HEK293 (cell line): ENCODE data around the gene WASHC4.
A peak's percentile ranks its signal among the peaks of the same experiment; 100 is the strongest.
"Not testable (repeated sequence)": the region's sequence is repeated elsewhere in the genome, so short reads cannot be mapped to it uniquely, and the experiment has no call there.

Experiments
- CTCF ChIA-PET: fragments of 350-600 bp; formaldehyde crosslinking; extraction: SDS; loops from one replicate; lab custom pipeline; 2021; ENCODE audit warnings: antibody characterized with exemption; lab: Yijun Ruan, JAX
- POLR2A ChIA-PET: fragments of 300-600 bp; formaldehyde crosslinking; extraction: SDS; loops from one replicate; lab custom pipeline; 2020; ENCODE audit warnings: antibody characterized with exemption, inconsistent platforms; lab: Yijun Ruan, JAX
- H3K27ac ChIP-seq: fragments of 200-500 bp; sonication (Bioruptor generic); 2 replicates; pipeline ENCODE4 v1.5.1; 2014; ENCODE audit warnings: low read depth, low read length, control low read depth, inconsistent platforms; ENCODE audit errors: extremely low read depth
- H3K36me3 ChIP-seq, 2 experiments: fragments of 200-500 bp in 1 of 2; sonication (Bioruptor generic) in 1 of 2; 1 replicate in 1 of 2; 2 replicates in 1 of 2; pipeline ENCODE4 v1.5.1; 2014 to 2017; ENCODE audit warnings: inconsistent platforms in 2 of 2, low read length in 2 of 2; ENCODE audit not compliant: control insufficient read depth in 2 of 2, insufficient read depth in 1 of 2
- H3K4me1 ChIP-seq: fragments of 200-500 bp; sonication (Bioruptor generic); 2 replicates; pipeline ENCODE4 v1.5.1; 2014; ENCODE audit warnings: mild to moderate bottlenecking, low read length, inconsistent platforms; ENCODE audit not compliant: control insufficient read depth, insufficient read depth
- H3K4me3 ChIP-seq: 2 replicates; pipeline ENCODE4 v1.5.1; 2011; ENCODE audit warnings: low read depth, mild to moderate bottlenecking, control low read depth, low read length, moderate library complexity
- H3K9me3 ChIP-seq: fragments of 200-500 bp; sonication (Bioruptor generic); 2 replicates; pipeline ENCODE4 v1.5.1; 2014; ENCODE audit warnings: low read depth, low read length, inconsistent platforms; ENCODE audit not compliant: control insufficient read depth, insufficient read depth
- OVOL3 ChIP-seq: fragments of 450-650 bp; formaldehyde crosslinking; IDR thresholded peaks from 2 replicates; pipeline ENCODE4 v1.5.1; 2016; ENCODE audit warnings: missing biosample characterization, missing genetic modification characterization
- SETDB1 ChIP-seq: IDR thresholded peaks from one replicate; pipeline ENCODE4 v1.6.1; 2017; ENCODE audit warnings: mild to moderate bottlenecking, low read length, moderate library complexity, mixed read lengths; ENCODE audit not compliant: insufficient read length
- ZBTB17 ChIP-seq: fragments of 450-650 bp; formaldehyde crosslinking; IDR thresholded peaks from 2 replicates; pipeline ENCODE4 v1.5.1; 2016; ENCODE audit warnings: missing biosample characterization, missing genetic modification characterization
- ZBTB7A ChIP-seq: fragments of 450-650 bp; formaldehyde crosslinking; IDR thresholded peaks from 2 replicates; pipeline ENCODE4 v1.5.1; 2016; ENCODE audit warnings: low read depth, missing biosample characterization, missing genetic modification characterization
- ZNF10 ChIP-seq: fragments of 450-650 bp; formaldehyde crosslinking; IDR thresholded peaks from 2 replicates; pipeline ENCODE4 v1.5.1; 2017; ENCODE audit warnings: missing biosample characterization, missing genetic modification characterization
- ZNF248 ChIP-seq: fragments of 450-650 bp; formaldehyde crosslinking; IDR thresholded peaks from 2 replicates; pipeline ENCODE4 v1.5.1; 2017; ENCODE audit warnings: missing biosample characterization, missing genetic modification characterization
- ZNF473 ChIP-seq: fragments of 450-650 bp; formaldehyde crosslinking; IDR thresholded peaks from 2 replicates; pipeline ENCODE4 v1.5.1; 2017; ENCODE audit warnings: missing biosample characterization, missing genetic modification characterization
- ZNF571 ChIP-seq: fragments of 450-650 bp; formaldehyde crosslinking; IDR thresholded peaks from 2 replicates; pipeline ENCODE4 v1.5.0; 2017; ENCODE audit warnings: missing biosample characterization, missing genetic modification characterization
- ZNF610 ChIP-seq: fragments of 450-650 bp; formaldehyde crosslinking; IDR thresholded peaks from 2 replicates; pipeline ENCODE4 v1.5.1; 2016; ENCODE audit warnings: missing biosample characterization, missing genetic modification characterization, borderline replicate concordance
- ZNF626 ChIP-seq: fragments of 450-650 bp; sonication (Bioruptor Pico); formaldehyde crosslinking; IDR thresholded peaks from 2 replicates; pipeline ENCODE4 v1.5.1; 2018; ENCODE audit warnings: missing biosample characterization, missing genetic modification characterization, inconsistent platforms
- ZNF707 ChIP-seq: fragments of 450-650 bp; formaldehyde crosslinking; IDR thresholded peaks from 2 replicates; pipeline ENCODE4 v1.5.1; 2016; ENCODE audit warnings: missing biosample characterization, missing genetic modification characterization
- ZNF791 ChIP-seq: fragments of 450-650 bp; formaldehyde crosslinking; IDR thresholded peaks from 2 replicates; pipeline ENCODE4 v1.5.1; 2016; ENCODE audit warnings: missing biosample characterization, missing genetic modification characterization
- ZNF792 ChIP-seq: fragments of 450-650 bp; formaldehyde crosslinking; IDR thresholded peaks from 2 replicates; pipeline ENCODE4 v1.5.1; 2016; ENCODE audit warnings: missing biosample characterization, missing genetic modification characterization
- ZNF837 ChIP-seq: fragments of 450-650 bp; formaldehyde crosslinking; IDR thresholded peaks from 2 replicates; pipeline ENCODE4 v1.5.1; 2016; ENCODE audit warnings: missing biosample characterization, missing genetic modification characterization
- ZNF843 ChIP-seq: fragments of 450-650 bp; formaldehyde crosslinking; IDR thresholded peaks from 2 replicates; pipeline ENCODE4 v1.5.1; 2016; ENCODE audit warnings: missing biosample characterization, missing genetic modification characterization
- TF ChIP-seq, protein P1 (sequence below): fragments of 450-650 bp; formaldehyde crosslinking; optimal IDR thresholded peaks from 2 replicates; pipeline ENCODE3; 2016; ENCODE audit warnings: missing biosample characterization, mild to moderate bottlenecking, missing genetic modification characterization
- TF ChIP-seq, protein P2 (sequence below): sonication (generic); formaldehyde crosslinking; IDR thresholded peaks from 2 replicates; pipeline ENCODE4 v1.8.1; 2022; ENCODE audit warnings: mild to moderate bottlenecking, moderate library complexity, missing genetic modification reagents
- TF ChIP-seq, protein P3 (sequence below): fragments of 450-650 bp; formaldehyde crosslinking; IDR thresholded peaks from 2 replicates; pipeline ENCODE4 v1.5.1; 2016; ENCODE audit warnings: missing biosample characterization, missing genetic modification characterization
- TF ChIP-seq, protein P4 (sequence below): fragments of 450-650 bp; formaldehyde crosslinking; IDR thresholded peaks from 2 replicates; pipeline ENCODE4 v1.5.1; 2017; ENCODE audit warnings: missing biosample characterization, missing genetic modification characterization

The WASHC4 gene

DNA sequence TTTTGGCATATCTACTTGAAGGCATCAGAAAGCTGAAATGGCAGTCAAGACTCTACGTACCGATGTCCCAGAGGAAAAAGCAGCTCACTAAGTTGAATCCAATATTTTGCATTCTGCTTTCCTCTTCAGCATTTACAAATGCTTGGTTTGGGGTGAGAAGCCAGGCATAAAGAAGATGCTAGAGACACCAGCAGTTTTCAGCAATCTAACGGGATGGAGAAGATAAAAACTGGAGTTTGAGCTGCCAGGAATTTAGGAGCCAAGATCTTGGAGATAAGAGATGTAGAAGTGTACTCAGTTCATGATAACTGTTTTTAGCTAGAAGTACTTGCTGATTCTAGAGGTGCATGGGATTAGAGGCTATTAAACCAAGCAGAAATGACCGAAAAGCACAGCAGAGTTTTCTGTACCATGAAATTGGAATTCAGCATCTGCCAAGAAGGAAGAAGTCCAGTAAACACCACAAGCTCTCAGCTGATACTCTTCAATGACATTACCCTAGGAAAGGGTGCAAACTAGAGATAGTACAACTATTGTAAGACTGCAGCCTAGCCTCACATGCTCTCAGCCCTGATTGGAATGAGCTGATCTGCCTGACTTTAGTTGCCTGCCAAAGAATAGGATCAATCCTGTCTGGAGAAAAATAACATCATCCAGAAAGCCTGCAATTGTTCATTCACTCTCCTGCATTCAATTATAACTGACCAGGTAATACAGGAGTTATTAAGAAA lies 15.9 kb upstream of the WASHC4 start:
- Histone ChIP-seq H3K36me3 (no peaks in the 10 kb centered on the region), H3K27ac (no peak overlapping the region), H3K4me3 (no peak overlapping the region), H3K9me3 (no peaks in the 10 kb centered on the region), H3K4me1 (no peaks in the 10 kb centered on the region)
- ChIA-PET CTCF (interaction anchor here (0.6 to 1.5 kb wide), 3 partner anchors 16 to 1372 kb away, joined by 3 read pairs; partner anchors contain the start of gene WASHC4), POLR2A (interaction anchor here (0.6 to 0.9 kb wide), 2 partner anchors 16 to 160 kb away, joined by 4 read pairs; partner anchors contain the start of gene WASHC4)
- peak; percentile 62; the same call in 1 of the 2 replicates for TF ChIP-seq ZBTB17 (tag by site-specific recombination)
- TF ChIP-seq, protein P1, sequence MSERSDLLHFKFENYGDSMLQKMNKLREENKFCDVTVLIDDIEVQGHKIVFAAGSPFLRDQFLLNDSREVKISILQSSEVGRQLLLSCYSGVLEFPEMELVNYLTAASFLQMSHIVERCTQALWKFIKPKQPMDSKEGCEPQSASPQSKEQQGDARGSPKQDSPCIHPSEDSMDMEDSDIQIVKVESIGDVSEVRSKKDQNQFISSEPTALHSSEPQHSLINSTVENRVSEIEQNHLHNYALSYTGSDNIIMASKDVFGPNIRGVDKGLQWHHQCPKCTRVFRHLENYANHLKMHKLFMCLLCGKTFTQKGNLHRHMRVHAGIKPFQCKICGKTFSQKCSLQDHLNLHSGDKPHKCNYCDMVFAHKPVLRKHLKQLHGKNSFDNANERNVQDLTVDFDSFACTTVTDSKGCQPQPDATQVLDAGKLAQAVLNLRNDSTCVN = no peak
- TF ChIP-seq, all 188 proteins: peak for 1

DNA sequence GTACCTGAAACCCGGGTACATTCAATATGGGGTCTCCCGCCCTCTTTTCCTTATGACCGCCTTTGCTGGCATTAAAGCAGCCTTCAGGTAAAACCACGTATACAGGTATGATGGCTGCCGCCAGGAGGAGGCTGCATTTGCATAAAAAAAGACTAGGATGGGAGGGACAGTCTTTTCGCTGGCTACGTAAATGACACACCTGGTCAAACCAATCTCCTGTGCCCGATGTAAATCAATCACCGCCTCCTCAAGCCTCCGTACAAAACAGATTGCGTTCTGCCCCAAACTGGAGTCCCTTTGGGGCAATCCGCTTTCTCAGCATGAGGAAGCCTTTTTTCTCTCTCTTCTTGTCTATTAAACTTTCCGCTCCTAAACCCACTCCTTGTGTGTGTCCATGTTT lies 15.2 kb upstream of the WASHC4 start:
- ChIA-PET CTCF (interaction anchor here (0.6 to 1.5 kb wide), 2 partner anchors 16 to 891 kb away, joined by 3 read pairs; partner anchors contain the start of gene WASHC4), POLR2A (no interaction called here)
- Histone ChIP-seq H3K36me3 (no peaks in the 10 kb centered on the region), H3K27ac (no peak overlapping the region), H3K4me3 (no peak overlapping the region), H3K4me1 (no peaks in the 10 kb centered on the region), H3K9me3 (no peaks in the 10 kb centered on the region)
- TF ChIP-seq ZNF707 (tag by site-specific recombination) = no peak
- no peak for TF ChIP-seq ZNF792 (tag by site-specific recombination)
- no peak for TF ChIP-seq ZNF837 (tag by site-specific recombination)
- no peak for TF ChIP-seq ZNF571 (tag by site-specific recombination)
- no peak for TF ChIP-seq ZNF610 (tag by site-specific recombination)

DNA sequence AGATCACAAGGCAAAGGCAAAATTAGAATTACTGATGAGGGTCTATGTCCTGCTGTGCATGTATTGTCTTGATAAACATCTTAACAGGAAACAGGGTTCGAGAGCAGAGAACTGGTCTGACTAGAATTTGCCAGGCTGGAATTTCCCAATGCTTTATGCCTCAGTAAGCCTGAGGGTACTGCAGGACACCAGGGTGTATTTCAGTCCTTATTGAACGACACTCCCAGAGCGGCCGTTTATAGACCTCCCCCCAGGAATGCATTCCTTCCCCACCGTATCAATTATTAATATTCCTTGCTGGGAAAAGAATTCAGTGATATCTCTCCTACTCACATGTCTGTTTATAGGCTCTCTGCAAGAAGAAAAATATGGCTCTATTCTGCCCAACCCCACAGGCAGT lies 12.2 kb upstream of the WASHC4 start:
- POLR2A ChIA-PET, H3K4me1 ChIP-seq, H3K36me3 ChIP-seq, H3K9me3 ChIP-seq, H3K27ac ChIP-seq, CTCF ChIA-PET, H3K4me3 ChIP-seq: not testable (repeated sequence)
- TF ChIP-seq ZNF626 = peak; percentile 65; the same call in 1 of the 2 replicates
- TF ChIP-seq SETDB1 = peak; percentile 34

DNA sequence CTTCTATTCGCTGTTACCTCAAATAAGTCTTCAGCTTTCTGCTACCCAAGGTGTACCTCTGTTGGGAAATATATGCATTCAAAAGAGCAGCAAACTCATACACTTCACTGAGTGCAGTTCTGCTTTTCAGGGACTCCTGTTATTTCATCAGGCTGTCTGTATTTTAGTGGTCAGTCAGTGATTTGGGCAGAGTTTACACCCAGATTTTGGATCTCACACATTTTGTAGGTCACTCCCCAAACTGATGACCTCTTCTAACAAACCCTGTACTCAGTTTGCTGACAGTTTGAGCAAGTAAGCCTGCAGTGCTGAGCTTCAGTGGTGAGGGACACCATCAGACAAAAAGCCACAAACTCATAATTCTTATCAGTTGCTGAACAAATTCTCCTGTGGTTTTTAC lies 8.2 kb upstream of the WASHC4 start:
- POLR2A ChIA-PET = interaction anchor here (1.8 kb wide), 1 partner anchor 8 kb away, joined by 5 read pairs; the partner anchor contains the start of gene WASHC4
- Histone ChIP-seq H3K4me3 (no peak overlapping the region), H3K36me3 (no peaks in the 10 kb centered on the region), H3K9me3 (no peaks in the 10 kb centered on the region), H3K4me1 (peaks cover 4% of the 10 kb centered on the region; the same call in 1 of the 2 replicates), H3K27ac (no peak overlapping the region)
- CTCF ChIA-PET = interaction anchor here (1.4 kb wide), 1 partner anchor 717 kb away, joined by 3 read pairs; no protein-coding TSS in a partner anchor
- TF ChIP-seq ZNF248 (tag by site-specific recombination) = no peak
- TF ChIP-seq, protein P1 = no peak
- no peak for TF ChIP-seq ZBTB17 (tag by site-specific recombination)
- TF ChIP-seq ZNF10 (tag by site-specific recombination) = no peak
- no peak for TF ChIP-seq ZNF473 (tag by site-specific recombination)
- TF ChIP-seq ZNF610 (tag by site-specific recombination) = no peak
- TF ChIP-seq ZNF843 (tag by site-specific recombination) = no peak
- TF ChIP-seq, protein P2, sequence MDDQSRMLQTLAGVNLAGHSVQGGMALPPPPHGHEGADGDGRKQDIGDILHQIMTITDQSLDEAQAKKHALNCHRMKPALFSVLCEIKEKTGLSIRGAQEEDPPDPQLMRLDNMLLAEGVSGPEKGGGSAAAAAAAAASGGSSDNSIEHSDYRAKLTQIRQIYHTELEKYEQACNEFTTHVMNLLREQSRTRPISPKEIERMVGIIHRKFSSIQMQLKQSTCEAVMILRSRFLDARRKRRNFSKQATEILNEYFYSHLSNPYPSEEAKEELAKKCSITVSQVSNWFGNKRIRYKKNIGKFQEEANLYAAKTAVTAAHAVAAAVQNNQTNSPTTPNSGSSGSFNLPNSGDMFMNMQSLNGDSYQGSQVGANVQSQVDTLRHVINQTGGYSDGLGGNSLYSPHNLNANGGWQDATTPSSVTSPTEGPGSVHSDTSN (CRISPR knock-in tag) = no peak
- no peak for TF ChIP-seq ZBTB7A (tag by site-specific recombination)
- TF ChIP-seq, protein P3, sequence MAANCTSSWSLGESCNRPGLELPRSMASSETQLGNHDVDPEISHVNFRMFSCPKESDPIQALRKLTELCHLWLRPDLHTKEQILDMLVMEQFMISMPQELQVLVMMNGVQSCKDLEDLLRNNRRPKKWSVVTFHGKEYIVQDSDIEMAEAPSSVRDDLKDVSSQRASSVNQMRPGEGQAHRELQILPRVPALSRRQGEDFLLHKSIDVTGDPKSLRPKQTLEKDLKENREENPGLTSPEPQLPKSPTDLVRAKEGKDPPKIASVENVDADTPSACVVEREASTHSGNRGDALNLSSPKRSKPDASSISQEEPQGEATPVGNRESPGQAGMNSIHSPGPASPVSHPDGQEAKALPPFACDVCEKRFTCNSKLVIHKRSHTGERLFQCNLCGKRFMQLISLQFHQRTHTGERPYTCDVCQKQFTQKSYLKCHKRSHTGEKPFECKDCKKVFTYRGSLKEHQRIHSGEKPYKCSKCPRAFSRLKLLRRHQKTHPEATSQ (tag by site-specific recombination) = no peak
- no peak for TF ChIP-seq OVOL3 (tag by site-specific recombination)
- no peak for TF ChIP-seq ZNF791 (tag by site-specific recombination)
- TF ChIP-seq, protein P4, sequence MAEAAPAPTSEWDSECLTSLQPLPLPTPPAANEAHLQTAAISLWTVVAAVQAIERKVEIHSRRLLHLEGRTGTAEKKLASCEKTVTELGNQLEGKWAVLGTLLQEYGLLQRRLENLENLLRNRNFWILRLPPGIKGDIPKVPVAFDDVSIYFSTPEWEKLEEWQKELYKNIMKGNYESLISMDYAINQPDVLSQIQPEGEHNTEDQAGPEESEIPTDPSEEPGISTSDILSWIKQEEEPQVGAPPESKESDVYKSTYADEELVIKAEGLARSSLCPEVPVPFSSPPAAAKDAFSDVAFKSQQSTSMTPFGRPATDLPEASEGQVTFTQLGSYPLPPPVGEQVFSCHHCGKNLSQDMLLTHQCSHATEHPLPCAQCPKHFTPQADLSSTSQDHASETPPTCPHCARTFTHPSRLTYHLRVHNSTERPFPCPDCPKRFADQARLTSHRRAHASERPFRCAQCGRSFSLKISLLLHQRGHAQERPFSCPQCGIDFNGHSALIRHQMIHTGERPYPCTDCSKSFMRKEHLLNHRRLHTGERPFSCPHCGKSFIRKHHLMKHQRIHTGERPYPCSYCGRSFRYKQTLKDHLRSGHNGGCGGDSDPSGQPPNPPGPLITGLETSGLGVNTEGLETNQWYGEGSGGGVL (tag by site-specific recombination) = no peak
